HG02571 (cell line): Measurements from ENCODE around the gene FLAD1.

Experiments
- ATAC-seq: cut with Tn5 transposase; IDR thresholded peaks from one replicate; pipeline ENCODE4 v1.9.1; 2021; ENCODE audit warnings: mild to moderate bottlenecking, moderate library complexity; ENCODE audit not compliant: unreplicated experiment

FLAD1 gene

DNA sequence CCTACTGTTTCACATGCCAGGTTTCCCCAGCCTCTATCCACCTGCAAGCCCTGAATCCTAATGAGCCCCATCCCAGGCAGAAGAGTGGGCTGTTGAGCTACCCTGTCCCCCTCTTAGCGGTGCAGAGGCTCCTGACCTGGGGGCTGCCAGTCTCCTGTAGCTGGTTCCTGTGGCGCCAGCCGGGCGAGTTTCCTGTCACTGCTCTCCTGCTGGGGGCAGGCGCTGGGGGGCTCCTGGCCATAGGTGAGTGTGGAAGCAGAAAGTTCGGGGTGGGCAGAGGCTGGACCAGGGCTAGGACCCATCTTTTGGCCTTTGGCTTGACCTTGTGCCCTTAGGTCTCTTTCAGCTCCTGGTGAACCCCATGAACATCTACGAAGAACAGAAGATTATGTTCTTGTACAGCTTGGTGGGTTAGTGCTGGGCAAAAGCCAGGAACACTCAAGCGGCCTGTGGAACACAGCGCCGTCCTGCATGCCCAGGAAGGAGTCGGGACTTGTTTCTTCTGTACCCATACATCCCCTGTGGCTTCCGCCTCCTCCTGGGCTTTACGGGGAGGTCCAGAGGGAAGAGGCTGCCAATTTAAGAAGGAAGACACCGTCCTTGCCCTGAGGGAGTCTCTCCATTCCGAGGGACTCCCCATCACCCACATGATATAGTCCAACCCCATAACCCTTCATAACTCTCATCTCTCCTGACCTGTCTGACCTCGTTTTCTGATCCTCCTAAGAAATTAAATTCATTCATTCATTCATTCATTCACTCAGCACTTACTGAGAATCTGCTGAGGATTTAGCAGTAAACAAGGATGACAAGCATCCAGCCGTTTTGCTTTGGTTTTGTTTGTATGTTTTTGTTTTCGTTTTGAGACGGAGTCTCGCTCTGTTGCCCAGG, 51.4 kb downstream of the FLAD1 start:
- no peak for ATAC-seq

DNA sequence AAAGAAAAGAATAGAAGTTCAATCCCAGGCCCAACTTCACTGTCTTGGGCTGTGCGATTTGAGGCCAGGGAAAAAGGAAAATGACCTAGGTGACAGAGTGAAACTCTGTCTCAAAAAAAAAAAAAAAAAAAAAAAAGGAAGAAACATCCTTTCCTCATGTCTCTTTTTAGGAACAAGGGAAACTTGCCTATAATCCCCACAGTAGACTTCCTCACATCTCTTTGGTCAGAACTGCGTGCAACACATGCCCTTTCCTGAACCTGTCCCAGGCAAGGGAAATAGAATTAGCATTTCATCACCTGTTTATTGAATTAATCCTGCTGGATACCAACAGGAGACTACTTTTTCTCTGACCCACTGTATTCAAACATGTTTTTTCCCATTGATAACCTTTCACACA, 52.8 kb downstream of the FLAD1 start:
- ATAC-seq, result no peak

DNA sequence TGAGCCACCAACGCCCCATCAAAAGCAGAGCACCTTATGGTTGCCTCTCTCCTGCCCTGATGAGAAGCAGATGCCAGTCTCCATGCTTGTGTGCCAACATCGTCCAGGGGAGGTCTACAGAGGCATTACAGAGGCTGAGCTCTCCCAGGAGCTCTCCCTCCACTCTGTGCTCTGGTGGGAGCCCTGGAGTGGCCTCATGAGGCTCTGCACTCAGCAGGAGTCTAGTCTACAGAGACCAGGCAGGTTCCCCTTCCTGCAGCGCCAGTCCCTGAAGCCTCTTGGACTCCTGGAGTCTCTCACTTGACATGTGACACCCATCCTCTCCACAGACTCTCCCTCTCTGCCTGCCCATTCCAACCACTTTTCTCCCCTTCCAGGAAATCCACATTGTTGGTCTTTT, 53.9 kb downstream of the FLAD1 start:
- no peak for ATAC-seq

DNA sequence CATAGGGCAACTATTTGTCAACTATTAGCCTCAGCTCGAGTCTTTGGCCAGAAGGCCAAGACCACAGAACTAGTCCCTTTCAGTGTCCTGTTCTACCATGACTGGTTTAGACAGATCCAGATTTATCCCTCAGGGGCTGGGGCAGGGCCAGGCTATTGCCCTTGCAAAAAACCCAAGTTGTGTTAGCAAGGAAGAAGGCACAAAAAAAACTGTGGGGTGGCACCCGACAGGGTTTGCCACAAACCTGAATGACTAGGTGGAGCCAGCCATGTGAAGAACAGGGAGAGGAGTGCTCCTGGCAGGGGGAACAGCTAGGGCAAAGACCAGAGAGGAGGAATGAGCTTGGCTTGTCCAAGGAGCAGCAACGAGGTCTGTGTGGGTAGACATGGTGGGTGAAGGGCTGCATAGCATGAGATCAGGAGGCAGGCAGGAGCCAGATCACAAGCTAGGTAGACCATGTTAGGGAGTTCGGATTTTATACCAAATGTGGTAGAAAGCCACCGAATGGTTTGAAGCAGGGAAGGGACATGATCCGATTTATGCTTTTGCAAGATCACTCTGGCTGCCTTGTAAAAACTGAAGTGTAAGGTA, 54.8 kb downstream of the FLAD1 start:
- no peak for ATAC-seq

DNA sequence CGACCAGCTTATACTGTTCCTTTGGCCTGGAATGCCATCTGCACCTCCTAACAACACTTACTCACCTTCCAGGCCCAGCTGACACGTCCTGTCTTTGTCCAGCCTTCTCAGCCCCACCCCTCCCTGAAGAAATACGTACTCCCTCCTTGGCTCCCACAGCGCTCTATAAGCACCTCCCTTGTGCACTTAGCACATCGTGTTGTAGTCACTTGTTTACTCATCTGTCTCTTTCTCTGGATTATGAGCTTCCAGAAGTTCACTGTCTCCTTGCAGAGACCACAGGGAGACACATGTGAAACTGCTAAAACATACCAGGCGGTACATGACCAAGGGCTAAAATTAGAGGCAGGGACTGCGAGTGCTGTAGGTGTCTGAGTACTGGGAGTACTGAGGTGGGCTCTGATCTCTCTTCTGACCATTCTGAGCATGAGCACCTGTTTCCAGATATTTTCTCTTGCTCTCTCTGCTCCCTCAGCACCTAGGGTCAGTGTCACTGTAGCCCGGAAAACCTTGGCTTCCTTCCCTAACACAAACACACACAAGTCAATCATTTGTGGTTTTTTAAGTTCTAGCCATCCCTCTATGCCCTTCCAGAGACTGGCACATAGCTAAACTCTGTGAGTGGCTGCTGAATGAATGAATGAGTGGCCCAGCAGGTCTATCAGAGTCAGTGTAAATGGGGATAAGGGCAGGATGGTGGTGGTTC, 55.6 kb downstream of the FLAD1 start:
- no peak for ATAC-seq

DNA sequence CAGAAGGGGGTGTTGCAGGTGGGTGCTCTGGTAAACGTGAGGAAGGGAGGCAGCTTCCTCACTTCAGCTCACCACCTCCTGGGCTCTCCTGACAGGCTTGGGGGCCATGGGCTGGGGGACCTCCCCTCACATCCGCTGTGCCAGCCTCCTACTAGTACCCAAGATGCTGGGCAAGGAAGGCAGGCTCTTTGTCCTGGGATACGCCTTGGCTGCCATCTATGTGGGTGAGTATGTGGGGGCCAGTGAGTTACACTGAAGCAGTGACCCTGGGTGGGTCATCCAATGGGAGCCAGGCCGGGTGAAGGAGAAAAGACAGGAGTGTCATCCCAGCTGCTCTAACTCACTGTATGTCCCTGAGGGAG, 56.1 kb downstream of the FLAD1 start:
- no peak for ATAC-seq

DNA sequence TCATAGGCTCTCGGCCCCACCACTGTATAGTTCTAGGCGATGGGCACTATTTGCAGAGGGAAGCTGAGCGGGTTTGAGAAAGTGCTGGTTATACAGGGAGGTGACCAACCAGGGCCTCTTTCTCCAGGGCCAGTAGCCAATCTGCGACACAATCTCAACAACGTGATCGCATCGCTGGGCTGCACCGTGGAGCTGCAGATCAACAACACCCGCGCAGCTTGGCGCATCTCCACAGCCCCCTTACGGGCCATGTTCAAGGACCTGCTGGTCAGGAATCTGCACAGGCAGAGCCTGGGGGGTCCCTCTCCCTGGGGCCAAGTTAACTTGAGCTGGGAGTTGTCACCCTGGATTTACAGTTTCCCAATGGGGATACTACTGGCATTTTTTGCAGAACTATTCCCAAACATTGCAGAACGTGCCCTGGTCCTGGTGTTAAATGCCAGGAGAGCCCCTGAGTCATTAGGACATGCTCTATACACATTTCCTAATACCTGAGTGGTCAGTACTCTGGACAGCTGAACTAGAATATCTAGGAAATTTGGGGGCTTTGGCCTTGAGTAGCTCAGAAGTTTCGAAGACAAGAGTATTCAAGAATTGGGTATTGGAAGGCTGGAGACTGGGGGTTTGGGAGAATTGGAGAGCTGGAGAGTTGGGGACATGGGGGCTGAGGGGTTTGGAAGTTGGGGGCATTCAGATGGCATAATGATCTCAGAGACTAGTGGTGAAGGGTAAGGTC, 57.4 kb downstream of the FLAD1 start:
- ATAC-seq, result no peak
